Esophagus squamous epithelium (tissue), 4 donors: ENCODE measurements around the gene IL12A.

Experiments
- CTCF ChIP-seq, 6 experiments: fragments of 450-650 bp in 4 of 6; fragments of 200-600 bp in 2 of 6; sonication (generic) in 2 of 6; IDR thresholded peaks; one replicate each; pipeline ENCODE4 v1.5.1; 2016 to 2019; ENCODE audit warnings: antibody characterized with exemption in 6 of 6, mild to moderate bottlenecking in 4 of 6, moderate library complexity in 4 of 6
- POLR2A ChIP-seq, 4 donors: fragments of 450-650 bp; IDR thresholded peaks; one replicate each; pipeline ENCODE4 v1.6.1; 2017; ENCODE audit warnings: antibody characterized with exemption in 4 of 4, mild to moderate bottlenecking in 4 of 4, moderate library complexity in 3 of 4

DNA sequence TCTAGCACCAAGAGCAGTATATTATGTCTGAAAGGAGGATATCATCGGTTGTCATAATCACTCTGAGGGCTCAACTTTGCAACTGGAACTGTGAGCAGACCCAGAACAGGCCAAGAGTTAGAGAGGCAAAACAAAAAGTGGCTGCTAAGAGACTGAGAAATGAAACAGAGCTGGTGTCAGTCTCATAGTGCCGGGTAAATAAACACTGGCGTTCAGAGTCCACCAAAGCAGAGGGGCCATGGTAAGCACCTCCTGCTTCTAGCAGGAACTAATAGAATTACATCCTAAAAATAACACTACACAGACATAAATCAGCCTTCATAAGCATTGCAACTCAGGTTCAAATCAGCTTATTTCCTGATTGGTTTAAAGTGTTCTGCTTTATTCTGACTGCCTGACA lies 10.3 kb upstream of the IL12A start:
- TF ChIP-seq POLR2A (IDR thresholded peaks at IDR 0.05), result no peak
- TF ChIP-seq CTCF (IDR thresholded peaks at IDR 0.05), result no peak
